Right lobe of liver (tissue), 4 donors: ENCODE data around the gene CSNK1G2.

ENCODE experiments used
- POLR2A ChIP-seq: fragments of 450-650 bp; IDR thresholded peaks from one replicate; pipeline ENCODE4 v1.6.1; 2017; ENCODE audit warnings: antibody characterized with exemption, mild to moderate bottlenecking
- TF ChIP-seq, protein P1 (sequence below), 4 donors: fragments of 200-600 bp in 3 of 4; fragments of 450-650 bp in 1 of 4; IDR thresholded peaks; one replicate each; pipeline versions ENCODE4 v1.5.1 to v1.8.0; 2016 to 2022; ENCODE audit warnings: antibody characterized with exemption in 4 of 4, mild to moderate bottlenecking in 2 of 4
- donor health status: DM: no; HTN: no; CAD: no.
- donor health status: DM: no; HTN: no; CAD: no.
- donor health status: DM: no; HTN: yes; CAD: no.

DNA sequence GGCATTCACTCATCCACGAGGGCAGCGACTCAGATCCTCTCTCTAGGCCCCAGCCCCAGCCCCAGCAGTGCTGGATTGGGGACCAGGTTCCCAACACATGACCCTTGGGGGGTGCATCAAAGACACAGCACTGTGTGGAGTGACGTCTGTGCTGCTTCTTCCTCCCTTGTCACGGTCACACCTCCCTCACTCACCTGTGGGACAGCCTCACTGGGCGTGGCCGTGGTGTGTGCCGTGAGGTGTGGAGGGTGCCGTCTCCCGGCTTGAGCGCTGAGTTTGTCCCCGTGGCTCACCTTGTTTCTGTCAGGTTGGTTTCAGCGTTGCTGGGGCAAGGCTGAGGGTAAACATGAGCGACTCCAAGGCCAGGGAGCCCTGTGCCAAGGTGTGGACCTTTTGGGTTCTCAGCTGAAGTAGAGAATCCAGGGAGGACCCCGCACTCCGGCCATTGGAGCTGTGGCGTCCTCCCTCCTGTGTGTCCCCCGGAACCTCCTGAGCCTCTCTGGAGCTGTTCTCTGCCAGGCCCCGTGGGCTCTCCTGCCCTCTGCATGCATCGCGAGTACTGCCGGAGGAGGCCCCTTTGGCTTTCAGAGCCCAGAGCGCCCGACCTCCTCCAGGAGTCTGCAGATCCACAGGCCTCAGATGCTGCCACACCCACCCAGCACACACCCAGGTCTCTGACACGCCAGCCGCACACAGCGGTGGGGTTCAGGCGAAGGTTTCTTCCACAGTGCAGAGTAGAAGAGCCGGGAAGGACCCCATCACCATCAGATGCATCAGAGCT, 33.6 kb downstream of the CSNK1G2 start:
- TF ChIP-seq, protein P1, sequence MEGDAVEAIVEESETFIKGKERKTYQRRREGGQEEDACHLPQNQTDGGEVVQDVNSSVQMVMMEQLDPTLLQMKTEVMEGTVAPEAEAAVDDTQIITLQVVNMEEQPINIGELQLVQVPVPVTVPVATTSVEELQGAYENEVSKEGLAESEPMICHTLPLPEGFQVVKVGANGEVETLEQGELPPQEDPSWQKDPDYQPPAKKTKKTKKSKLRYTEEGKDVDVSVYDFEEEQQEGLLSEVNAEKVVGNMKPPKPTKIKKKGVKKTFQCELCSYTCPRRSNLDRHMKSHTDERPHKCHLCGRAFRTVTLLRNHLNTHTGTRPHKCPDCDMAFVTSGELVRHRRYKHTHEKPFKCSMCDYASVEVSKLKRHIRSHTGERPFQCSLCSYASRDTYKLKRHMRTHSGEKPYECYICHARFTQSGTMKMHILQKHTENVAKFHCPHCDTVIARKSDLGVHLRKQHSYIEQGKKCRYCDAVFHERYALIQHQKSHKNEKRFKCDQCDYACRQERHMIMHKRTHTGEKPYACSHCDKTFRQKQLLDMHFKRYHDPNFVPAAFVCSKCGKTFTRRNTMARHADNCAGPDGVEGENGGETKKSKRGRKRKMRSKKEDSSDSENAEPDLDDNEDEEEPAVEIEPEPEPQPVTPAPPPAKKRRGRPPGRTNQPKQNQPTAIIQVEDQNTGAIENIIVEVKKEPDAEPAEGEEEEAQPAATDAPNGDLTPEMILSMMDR (IDR thresholded peaks at IDR 0.05) = no peak
- TF ChIP-seq POLR2A = no peak
